Heart left ventricle (tissue), 13 donors: Measurements from ENCODE around the gene SNED1.

Experiments
- CTCF ChIP-seq, 12 donors: fragments of 200-600 bp; sonication (generic) in 4 of 12; IDR thresholded peaks; one replicate each; pipeline versions ENCODE4 v1.5.0 to v1.8.0; 2018 to 2022; ENCODE audit warnings: antibody characterized with exemption in 12 of 12, mild to moderate bottlenecking in 5 of 12
- POLR2A ChIP-seq, 2 donors: fragments of 450-650 bp; IDR thresholded peaks; one replicate each; pipeline ENCODE4 v1.6.1; 2017; ENCODE audit warnings: antibody characterized with exemption in 2 of 2, mild to moderate bottlenecking in 2 of 2, moderate library complexity in 2 of 2
- donor health status: ischemic (EF 13 %, LVEDD 7.1; RV severe dilation, severe dysfunction).
- donor health status: DM: no; HTN: yes; CAD: no.
- donor health status: DM: no; HTN: no; CAD: no.
- donor health status: ischemic (EF 25% LVEDD 6.9; RV normal size, moderate dysfunction).
- donor health status: ischemic (EF 25% LVEDD 5.7; RV mildly dilated, moderate dysfunction).
- donor health status: ischemic (EF 35%, LVEDD 5.7; RV mildly dilated, moderate dysfunction).
- donor health status: nonischemic (EF 11% LVEDD 7.7; RV severe dilation, severe dysfunction).
- donor health status: DM: yes; HTN: yes; CAD: no.
- donor health status: PGD.
- donor health status: ischemic (EF 29% LVEDD 5.4; RV normal size, mild dysfunction).
- donor health status: nonischemic (EF 23%, LVEDD 6.1; RV moderate dilation, normal function).

- TF ChIP-seq POLR2A (IDR thresholded peaks at IDR 0.05): no peak
- TF ChIP-seq CTCF (IDR thresholded peaks at IDR 0.05): no peak
Measured at GRCh38 chr2:241015439-241015838, 17.0 kb downstream of the SNED1 start.
